ENCODE measurements around the gene PLEKHN1.
"Not testable (repeated sequence)": the region's sequence is repeated elsewhere in the genome, so short reads cannot be mapped to it uniquely, and the experiment has no call there.

The PLEKHN1 gene

GRCh38 chr1:985126-985525 lies 18.8 kb downstream of the PLEKHN1 start:
- DNase-seq = no peak
- H3K9ac ChIP-seq (ENCODE audit: low read depth, low read length) = no peak overlapping the region
- no peaks in the 10 kb centered on the region for H3K27me3 ChIP-seq (ENCODE audit: insufficient read depth, low read length, poor library complexity)
- H3K79me2 ChIP-seq (ENCODE audit: insufficient read depth, low read length) = no peaks in the 10 kb centered on the region
- no peak overlapping the region for H3K4me2 ChIP-seq (ENCODE audit: insufficient read depth, low read length)
- no peak overlapping the region for H3K4me3 ChIP-seq (ENCODE audit: low read depth in 1 of 2, low read length in 2 of 2)
- H3K4me1 ChIP-seq (ENCODE audit: insufficient read depth, low read length) = peaks cover 2% of the 10 kb centered on the region; the same call in 1 of the 2 replicates
- H2AFZ ChIP-seq (ENCODE audit: low read depth, low read length) = no peak overlapping the region
- H4K20me1 ChIP-seq (ENCODE audit: insufficient read depth, low read length) = peaks cover 5% of the 10 kb centered on the region
- no peaks in the 10 kb centered on the region for H3K36me3 ChIP-seq (ENCODE audit: insufficient read depth, low read length)
- H3K9me3 ChIP-seq (ENCODE audit: insufficient read depth, low read length, severe bottlenecking) = no peaks in the 10 kb centered on the region
- TF ChIP-seq CTCF (IDR thresholded peaks at IDR 0.05; ENCODE audit: borderline replicate concordance, extremely low read depth, low read length, poor library complexity, severe bottlenecking) (no peak), EZH2 (IDR thresholded peaks at IDR 0.05; ENCODE audit: borderline replicate concordance, low read depth, low read length, severe bottlenecking) (no peak)
- no peak for ATAC-seq (ENCODE audit: insufficient read depth, low read depth)
- no peak overlapping the region for H3K27ac ChIP-seq (ENCODE audit: low read length)

GRCh38 chr1:988061-988460 lies 21.8 kb downstream of the PLEKHN1 start:
- H3K4me2 ChIP-seq (ENCODE audit: insufficient read depth, low read length); H3K79me2 ChIP-seq (ENCODE audit: insufficient read depth, low read length); DNase-seq; H3K27me3 ChIP-seq (ENCODE audit: insufficient read depth, low read length, poor library complexity); H4K20me1 ChIP-seq (ENCODE audit: insufficient read depth, low read length); H3K4me1 ChIP-seq (ENCODE audit: insufficient read depth, low read length); H3K27ac ChIP-seq (ENCODE audit: low read length); H2AFZ ChIP-seq (ENCODE audit: low read depth, low read length); H3K36me3 ChIP-seq (ENCODE audit: insufficient read depth, low read length); H3K4me3 ChIP-seq (ENCODE audit: low read depth in 1 of 2, low read length in 2 of 2); H3K9me3 ChIP-seq (ENCODE audit: insufficient read depth, low read length, severe bottlenecking); H3K9ac ChIP-seq (ENCODE audit: low read depth, low read length); ATAC-seq (ENCODE audit: insufficient read depth, low read depth): not testable (repeated sequence)

GRCh38 chr1:991275-991674 lies 25.0 kb downstream of the PLEKHN1 start:
- H4K20me1 ChIP-seq (ENCODE audit: insufficient read depth, low read length); H3K4me3 ChIP-seq (ENCODE audit: low read depth in 1 of 2, low read length in 2 of 2); H3K27me3 ChIP-seq (ENCODE audit: insufficient read depth, low read length, poor library complexity); H2AFZ ChIP-seq (ENCODE audit: low read depth, low read length); ATAC-seq (ENCODE audit: insufficient read depth, low read depth); H3K27ac ChIP-seq (ENCODE audit: low read length); DNase-seq; H3K9ac ChIP-seq (ENCODE audit: low read depth, low read length); H3K36me3 ChIP-seq (ENCODE audit: insufficient read depth, low read length); H3K4me1 ChIP-seq (ENCODE audit: insufficient read depth, low read length); H3K9me3 ChIP-seq (ENCODE audit: insufficient read depth, low read length, severe bottlenecking); H3K79me2 ChIP-seq (ENCODE audit: insufficient read depth, low read length); H3K4me2 ChIP-seq (ENCODE audit: insufficient read depth, low read length): not testable (repeated sequence)

GRCh38 chr1:991895-992294 lies 25.6 kb downstream of the PLEKHN1 start:
- Histone ChIP-seq H3K27ac (ENCODE audit: low read length) (no peak overlapping the region), H3K4me2 (ENCODE audit: insufficient read depth, low read length) (no peak overlapping the region), H3K9me3 (ENCODE audit: insufficient read depth, low read length, severe bottlenecking) (no peaks in the 10 kb centered on the region), H3K4me3 (ENCODE audit: low read depth in 1 of 2, low read length in 2 of 2) (no peak overlapping the region), H4K20me1 (ENCODE audit: insufficient read depth, low read length) (no peaks in the 10 kb centered on the region), H2AFZ (ENCODE audit: low read depth, low read length) (no peak overlapping the region), H3K9ac (ENCODE audit: low read depth, low read length) (no peak overlapping the region), H3K36me3 (ENCODE audit: insufficient read depth, low read length) (no peaks in the 10 kb centered on the region), H3K4me1 (ENCODE audit: insufficient read depth, low read length) (0 out of 2 replicates have a peak, but pooled peaks cover 4% of the 10 kb centered on the region), H3K27me3 (ENCODE audit: insufficient read depth, low read length, poor library complexity) (no peaks in the 10 kb centered on the region), H3K79me2 (ENCODE audit: insufficient read depth, low read length) (no peaks in the 10 kb centered on the region)
- TF ChIP-seq EZH2 (IDR thresholded peaks at IDR 0.05; ENCODE audit: borderline replicate concordance, low read depth, low read length, severe bottlenecking) = no peak
- no peak for TF ChIP-seq CTCF (IDR thresholded peaks at IDR 0.05; ENCODE audit: borderline replicate concordance, extremely low read depth, low read length, poor library complexity, severe bottlenecking)
- DNase-seq = no peak
- no peak for ATAC-seq (ENCODE audit: insufficient read depth, low read depth)
